GM23338 (cell line): ENCODE data around the gene NUSAP1. TPM values are rescaled to one million over a fixed set of nuclear protein-coding genes. Genes with fewer than 3 reads are reported as not detected.

Experiments used
- ATAC-seq: fragments of 200-7000 bp; cut with Tn5 transposase; 3 replicates; pipeline ENCODE4 v1.9.1; 2020
- DNase-seq: peaks from one replicate; pipeline ENCODE4 v3.0.0-alpha.2; 2015; ENCODE audit warnings: low spot score
- H2AFZ ChIP-seq: fragments of 200-600 bp; sonication (generic); 2 replicates; pipeline ENCODE4 v1.8.0; 2016; ENCODE audit warnings: antibody characterized with exemption, mild to moderate bottlenecking, moderate library complexity
- H3F3A ChIP-seq: fragments of 200-600 bp; sonication (generic); replicated peaks from 2 replicates; pipeline ENCODE4 v1.8.0; 2017; ENCODE audit warnings: antibody characterized with exemption, mixed run types, low read depth
- H3K27ac ChIP-seq: fragments of 200-600 bp; sonication (generic); 2 replicates; pipeline ENCODE4 v1.6.1; 2016; ENCODE audit warnings: low read depth
- H3K27me3 ChIP-seq: fragments of 200-600 bp; sonication (generic); 2 replicates; pipeline ENCODE4 v1.8.0; 2016; ENCODE audit warnings: mild to moderate bottlenecking, mixed run types, moderate library complexity; ENCODE audit not compliant: insufficient read depth
- H3K36me3 ChIP-seq: fragments of 200-600 bp; sonication (generic); 2 replicates; pipeline ENCODE4 v1.8.0; 2016; ENCODE audit warnings: mild to moderate bottlenecking; ENCODE audit not compliant: insufficient read depth
- H3K4me1 ChIP-seq: fragments of 200-600 bp; sonication (generic); 2 replicates; pipeline ENCODE4 v1.8.0; 2016; ENCODE audit warnings: mild to moderate bottlenecking, moderate library complexity; ENCODE audit not compliant: insufficient read depth
- H3K4me2 ChIP-seq: fragments of 200-600 bp; sonication (generic); 2 replicates; pipeline ENCODE4 v1.7.1; 2017; ENCODE audit warnings: mixed run types
- H3K4me3 ChIP-seq: fragments of 200-600 bp; sonication (generic); 2 replicates; pipeline ENCODE4 v1.6.1; 2016; ENCODE audit warnings: mixed run types
- H3K79me2 ChIP-seq: fragments of 200-600 bp; sonication (generic); replicated peaks from 2 replicates; pipeline ENCODE4 v1.8.0; 2017; ENCODE audit warnings: mild to moderate bottlenecking; ENCODE audit not compliant: insufficient read depth
- H3K9me2 ChIP-seq: fragments of 200-600 bp; sonication (generic); 2 replicates; pipeline ENCODE4 v1.8.0; 2017; ENCODE audit not compliant: insufficient read depth
- H4K20me1 ChIP-seq: fragments of 200-600 bp; sonication (generic); replicated peaks from 2 replicates; pipeline ENCODE4 v1.8.0; 2017; ENCODE audit warnings: mild to moderate bottlenecking; ENCODE audit not compliant: insufficient read depth
- H3K27ac Mint-ChIP-seq: 2 replicates; pipeline ENCODE4 v1.8.0; 2020; ENCODE audit warnings: inconsistent platforms, mild to moderate bottlenecking, moderate library complexity, mixed read lengths
- H3K27me3 Mint-ChIP-seq: 3 replicates; pipeline ENCODE4 v1.8.0; 2022; ENCODE audit warnings: low read depth, mild to moderate bottlenecking, moderate library complexity, mixed read lengths, inconsistent platforms; ENCODE audit not compliant: insufficient read depth, poor library complexity
- H3K36me3 Mint-ChIP-seq: 3 replicates; pipeline ENCODE4 v1.8.0; 2021; ENCODE audit warnings: low read depth, mild to moderate bottlenecking, inconsistent platforms, moderate library complexity, mixed read lengths
- H3K4me1 Mint-ChIP-seq: 3 replicates; pipeline ENCODE4 v1.8.0; 2020; ENCODE audit warnings: mild to moderate bottlenecking, inconsistent platforms, mixed read lengths
- H3K4me3 Mint-ChIP-seq: 3 replicates; pipeline ENCODE4 v1.8.0; 2021; ENCODE audit warnings: moderate library complexity, mild to moderate bottlenecking, inconsistent platforms, mixed read lengths
- H3K9me3 Mint-ChIP-seq: 3 replicates; pipeline ENCODE4 v1.8.0; 2020; ENCODE audit warnings: moderate library complexity, mild to moderate bottlenecking, inconsistent platforms, mixed read lengths
- CREB1 ChIP-seq: fragments of 250-450 bp; sonication (Bioruptor Pico); IDR thresholded peaks from 2 replicates; pipeline ENCODE4 v1.5.0; 2020; ENCODE audit warnings: low read depth, mild to moderate bottlenecking, moderate library complexity
- CTCF ChIP-seq, 2 experiments: fragments of 200-600 bp in 1 of 2; sonication (generic) in 1 of 2; conservative IDR thresholded peaks; 2 replicates each; pipeline versions ENCODE4 v1.5.1 to v1.6.1; 2016 to 2017; ENCODE audit warnings: antibody characterized with exemption in 2 of 2, low read depth in 2 of 2, mild to moderate bottlenecking in 2 of 2, moderate library complexity in 1 of 2
- ETS1 ChIP-seq: IDR thresholded peaks from 2 replicates; pipeline ENCODE4 v1.6.1; 2016; ENCODE audit warnings: antibody characterized with exemption
- EZH2 ChIP-seq: fragments of 200-600 bp; sonication (generic); IDR thresholded peaks from one replicate; pipeline ENCODE4 v1.8.0; 2017; ENCODE audit warnings: antibody characterized with exemption, mild to moderate bottlenecking, low read depth; ENCODE audit not compliant: unreplicated experiment
- EZH2phosphoT487 ChIP-seq: fragments of 200-600 bp; sonication (generic); IDR thresholded peaks from one replicate; pipeline ENCODE4 v1.8.1; 2018; ENCODE audit warnings: antibody characterized with exemption; ENCODE audit not compliant: unreplicated experiment
- JUNB ChIP-seq: IDR thresholded peaks from one replicate; pipeline ENCODE4 v1.6.1; 2016; ENCODE audit warnings: antibody characterized with exemption; ENCODE audit not compliant: unreplicated experiment
- NANOG ChIP-seq: IDR thresholded peaks from 2 replicates; pipeline ENCODE4 v1.6.1; 2016; ENCODE audit warnings: antibody characterized with exemption, borderline replicate concordance
- POLR2AphosphoS5 ChIP-seq: IDR thresholded peaks from 2 replicates; pipeline ENCODE4 v1.6.1; 2016; ENCODE audit warnings: antibody characterized with exemption, low read depth
- REST ChIP-seq: IDR thresholded peaks from one replicate; pipeline ENCODE4 v1.6.1; 2018; ENCODE audit warnings: antibody characterized with exemption; ENCODE audit not compliant: unreplicated experiment
- STAT1 ChIP-seq: IDR thresholded peaks from one replicate; pipeline ENCODE4 v1.6.1; 2016; ENCODE audit warnings: antibody characterized with exemption; ENCODE audit not compliant: unreplicated experiment
- ZNF114 ChIP-seq: fragments of 250-450 bp; sonication (Bioruptor Pico); IDR thresholded peaks from 2 replicates; pipeline ENCODE4 v1.5.0; 2020; ENCODE audit warnings: mild to moderate bottlenecking, moderate library complexity
- ZNF331 ChIP-seq: fragments of 250-450 bp; sonication (Bioruptor Pico); IDR thresholded peaks from 2 replicates; pipeline ENCODE4 v1.5.0; 2020; ENCODE audit warnings: low read depth, mild to moderate bottlenecking, moderate library complexity
- polyA plus RNA-seq: library from polyadenylated mRNA; unstranded; fragments of >200 nt; fragmentation: Nextera tagmentation; extraction: Ambion mirVana; gene quantifications from 2 replicates; pipeline ENCODE4 v1.2.1, GENCODE V29; 2016
- total RNA-seq: library from RNA; depleted of rRNA; stranded (reverse); fragments of >200 nt; shearing (Covaris generic); gene quantifications from 2 replicates; pipeline ENCODE4 v1.2.3, GENCODE V29; 2014
- TF ChIP-seq, protein P1 (sequence below): fragments of 250-450 bp; sonication (Bioruptor Pico); IDR thresholded peaks from 2 replicates; pipeline ENCODE4 v1.5.0; 2020; ENCODE audit warnings: mild to moderate bottlenecking, moderate library complexity

Gene NUSAP1
- total and polyA plus RNA-seq, 2 experiments from 2014 or later = 126 to 272 TPM

DNA sequence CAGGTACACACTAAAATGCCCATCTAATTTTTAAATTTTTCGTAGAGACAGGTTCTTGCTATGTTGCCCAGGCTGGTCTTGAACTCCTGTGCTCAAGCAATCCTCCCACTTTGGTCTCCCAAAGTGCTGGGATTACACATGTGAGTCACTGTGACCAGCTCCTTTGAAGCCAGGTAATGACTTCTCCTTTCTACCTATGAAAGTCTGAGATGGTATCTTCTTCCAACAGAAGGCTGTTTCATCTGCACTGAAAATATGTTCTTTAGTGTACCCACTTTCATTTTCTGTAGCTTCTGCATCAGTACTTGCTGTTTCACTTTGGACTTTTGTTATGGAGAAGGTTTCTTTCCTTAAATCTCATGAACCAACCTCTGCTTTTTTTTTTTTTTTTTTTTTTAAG, 9.1 kb upstream of the NUSAP1 start:
- DNase-seq = no peak
- H3K36me3 ChIP-seq = peaks cover 15% of the 10 kb centered on the region
- no peak overlapping the region for H2AFZ ChIP-seq
- no peak overlapping the region for H3K27ac ChIP-seq
- peaks cover 4% of the 10 kb centered on the region for H3K27me3 Mint-ChIP-seq
- H3K4me1 ChIP-seq = no peaks in the 10 kb centered on the region
- H3K4me3 Mint-ChIP-seq = no peak overlapping the region
- H3K9me3 Mint-ChIP-seq = peaks cover 9% of the 10 kb centered on the region
- H3K27ac Mint-ChIP-seq = no peak overlapping the region
- peaks cover 4% of the 10 kb centered on the region; the same call in 1 of the 2 replicates for H3K79me2 ChIP-seq
- H3K4me1 Mint-ChIP-seq = no peaks in the 10 kb centered on the region
- H4K20me1 ChIP-seq = peaks cover 3% of the 10 kb centered on the region
- H3K4me3 ChIP-seq = no peak overlapping the region
- no peak for ATAC-seq
- no peaks in the 10 kb centered on the region for H3F3A ChIP-seq
- no peak overlapping the region for H3K4me2 ChIP-seq
- H3K36me3 Mint-ChIP-seq = peaks cover 68% of the 10 kb centered on the region
- TF ChIP-seq CTCF (conservative IDR thresholded peaks at IDR 0.05; ENCODE audit: low read depth in 2 of 2) (no peak), STAT1 (no peak), ZNF331 (CRISPR knock-in tag) (no peak), NANOG (no peak), EZH2phosphoT487 (no peak), ETS1 (no peak), EZH2 (no peak), JUNB (no peak), POLR2AphosphoS5 (no peak), ZNF114 (CRISPR knock-in tag) (no peak), CREB1 (CRISPR knock-in tag) (no peak), REST (no peak)
- TF ChIP-seq, protein P1, sequence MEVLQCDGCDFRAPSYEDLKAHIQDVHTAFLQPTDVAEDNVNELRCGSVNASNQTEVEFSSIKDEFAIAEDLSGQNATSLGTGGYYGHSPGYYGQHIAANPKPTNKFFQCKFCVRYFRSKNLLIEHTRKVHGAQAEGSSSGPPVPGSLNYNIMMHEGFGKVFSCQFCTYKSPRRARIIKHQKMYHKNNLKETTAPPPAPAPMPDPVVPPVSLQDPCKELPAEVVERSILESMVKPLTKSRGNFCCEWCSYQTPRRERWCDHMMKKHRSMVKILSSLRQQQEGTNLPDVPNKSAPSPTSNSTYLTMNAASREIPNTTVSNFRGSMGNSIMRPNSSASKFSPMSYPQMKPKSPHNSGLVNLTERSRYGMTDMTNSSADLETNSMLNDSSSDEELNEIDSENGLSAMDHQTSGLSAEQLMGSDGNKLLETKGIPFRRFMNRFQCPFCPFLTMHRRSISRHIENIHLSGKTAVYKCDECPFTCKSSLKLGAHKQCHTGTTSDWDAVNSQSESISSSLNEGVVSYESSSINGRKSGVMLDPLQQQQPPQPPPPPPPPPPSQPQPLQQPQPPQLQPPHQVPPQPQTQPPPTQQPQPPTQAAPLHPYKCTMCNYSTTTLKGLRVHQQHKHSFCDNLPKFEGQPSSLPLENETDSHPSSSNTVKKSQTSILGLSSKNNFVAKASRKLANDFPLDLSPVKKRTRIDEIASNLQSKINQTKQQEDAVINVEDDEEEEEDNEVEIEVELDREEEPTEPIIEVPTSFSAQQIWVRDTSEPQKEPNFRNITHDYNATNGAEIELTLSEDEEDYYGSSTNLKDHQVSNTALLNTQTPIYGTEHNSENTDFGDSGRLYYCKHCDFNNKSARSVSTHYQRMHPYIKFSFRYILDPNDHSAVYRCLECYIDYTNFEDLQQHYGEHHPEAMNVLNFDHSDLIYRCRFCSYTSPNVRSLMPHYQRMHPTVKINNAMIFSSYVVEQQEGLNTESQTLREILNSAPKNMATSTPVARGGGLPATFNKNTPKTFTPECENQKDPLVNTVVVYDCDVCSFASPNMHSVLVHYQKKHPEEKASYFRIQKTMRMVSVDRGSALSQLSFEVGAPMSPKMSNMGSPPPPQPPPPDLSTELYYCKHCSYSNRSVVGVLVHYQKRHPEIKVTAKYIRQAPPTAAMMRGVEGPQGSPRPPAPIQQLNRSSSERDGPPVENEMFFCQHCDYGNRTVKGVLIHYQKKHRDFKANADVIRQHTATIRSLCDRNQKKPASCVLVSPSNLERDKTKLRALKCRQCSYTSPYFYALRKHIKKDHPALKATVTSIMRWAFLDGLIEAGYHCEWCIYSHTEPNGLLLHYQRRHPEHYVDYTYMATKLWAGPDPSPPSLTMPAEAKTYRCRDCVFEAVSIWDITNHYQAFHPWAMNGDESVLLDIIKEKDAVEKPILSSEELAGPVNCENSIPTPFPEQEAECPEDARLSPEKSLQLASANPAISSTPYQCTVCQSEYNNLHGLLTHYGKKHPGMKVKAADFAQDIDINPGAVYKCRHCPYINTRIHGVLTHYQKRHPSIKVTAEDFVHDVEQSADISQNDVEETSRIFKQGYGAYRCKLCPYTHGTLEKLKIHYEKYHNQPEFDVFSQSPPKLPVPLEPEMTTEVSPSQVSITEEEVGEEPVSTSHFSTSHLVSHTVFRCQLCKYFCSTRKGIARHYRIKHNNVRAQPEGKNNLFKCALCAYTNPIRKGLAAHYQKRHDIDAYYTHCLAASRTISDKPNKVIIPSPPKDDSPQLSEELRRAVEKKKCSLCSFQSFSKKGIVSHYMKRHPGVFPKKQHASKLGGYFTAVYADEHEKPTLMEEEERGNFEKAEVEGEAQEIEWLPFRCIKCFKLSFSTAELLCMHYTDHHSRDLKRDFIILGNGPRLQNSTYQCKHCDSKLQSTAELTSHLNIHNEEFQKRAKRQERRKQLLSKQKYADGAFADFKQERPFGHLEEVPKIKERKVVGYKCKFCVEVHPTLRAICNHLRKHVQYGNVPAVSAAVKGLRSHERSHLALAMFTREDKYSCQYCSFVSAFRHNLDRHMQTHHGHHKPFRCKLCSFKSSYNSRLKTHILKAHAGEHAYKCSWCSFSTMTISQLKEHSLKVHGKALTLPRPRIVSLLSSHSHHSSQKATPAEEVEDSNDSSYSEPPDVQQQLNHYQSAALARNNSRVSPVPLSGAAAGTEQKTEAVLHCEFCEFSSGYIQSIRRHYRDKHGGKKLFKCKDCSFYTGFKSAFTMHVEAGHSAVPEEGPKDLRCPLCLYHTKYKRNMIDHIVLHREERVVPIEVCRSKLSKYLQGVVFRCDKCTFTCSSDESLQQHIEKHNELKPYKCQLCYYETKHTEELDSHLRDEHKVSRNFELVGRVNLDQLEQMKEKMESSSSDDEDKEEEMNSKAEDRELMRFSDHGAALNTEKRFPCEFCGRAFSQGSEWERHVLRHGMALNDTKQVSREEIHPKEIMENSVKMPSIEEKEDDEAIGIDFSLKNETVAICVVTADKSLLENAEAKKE (CRISPR knock-in tag) = no peak
- H3K9me2 ChIP-seq = no peaks in the 10 kb centered on the region
- H3K27me3 ChIP-seq = no peaks in the 10 kb centered on the region
